ENCODE results near the gene CIB4.

GRCh38 chr2:26584191-26584590 is 57.0 kb downstream of the CIB4 start:
- TF ChIP-seq NR3C1 (CRISPR knock-in tag; conservative IDR thresholded peaks at IDR 0.05; ENCODE audit: low read depth), result no peak
- no peak for TF ChIP-seq GRHL2 (CRISPR knock-in tag; IDR thresholded peaks at IDR 0.05; ENCODE audit: insufficient replicate concordance, severe bottlenecking)
- TF ChIP-seq ATF3 (CRISPR knock-in tag; conservative IDR thresholded peaks at IDR 0.05), result no peak

All from WTC11 (cell line).